AG09309 (cell line): ENCODE measurements around the gene ZNF79.

ENCODE experiments used
- DNase-seq: peaks from one replicate; pipeline ENCODE4 v3.0.0-alpha.2; 2010; ENCODE audit warnings: low read depth
- H3K4me3 ChIP-seq: 2 replicates; pipeline ENCODE4 v1.5.1; 2011; ENCODE audit warnings: mild to moderate bottlenecking, low read depth, low read length, moderate library complexity; ENCODE audit not compliant: control insufficient read depth
- CTCF ChIP-seq: IDR thresholded peaks from 2 replicates; pipeline ENCODE4 v1.5.1; 2011; ENCODE audit warnings: mild to moderate bottlenecking, low read depth, low read length, inconsistent platforms; ENCODE audit not compliant: insufficient read depth, control insufficient read depth; ENCODE audit errors: missing control alignments

The ZNF79 gene

GRCh38 chr9:127491516-127491915, 67.3 kb downstream of the ZNF79 start:
- TF ChIP-seq CTCF, result no peak
- no peak for DNase-seq
- no peak overlapping the region for H3K4me3 ChIP-seq

GRCh38 chr9:127492616-127493015, 68.4 kb downstream of the ZNF79 start:
- H3K4me3 ChIP-seq, result no peak overlapping the region
- no peak for TF ChIP-seq CTCF
- DNase-seq, result no peak

- DNase-seq, result no peak
- no peak overlapping the region for H3K4me3 ChIP-seq
- no peak for TF ChIP-seq CTCF
Observed at GRCh38 chr9:127493592-127494303, 69.6 kb downstream of the ZNF79 start.

GRCh38 chr9:127494304-127494702, 70.1 kb downstream of the ZNF79 start:
- no peak for TF ChIP-seq CTCF
- DNase-seq, result no peak

More at GRCh38 chr9:127494304-127494702, 70.1 kb downstream of the ZNF79 start:
- H3K4me3 ChIP-seq, result no peak overlapping the region
